Fibroblast of the aortic adventitia (primary cell): Measurements from ENCODE around the gene ARHGAP26. TPM values are rescaled to one million over a fixed set of nuclear protein-coding genes. Genes with fewer than 3 reads are reported as not detected.

Experiments used
- DNase-seq: peaks from one replicate; pipeline ENCODE4 v3.0.0-alpha.2; 2010; ENCODE audit warnings: low read depth
- H3K4me3 ChIP-seq: 2 replicates; pipeline ENCODE4 v1.5.1; 2011; ENCODE audit warnings: low read depth, mild to moderate bottlenecking, control low read depth, low read length, moderate library complexity
- CTCF ChIP-seq: IDR thresholded peaks from 2 replicates; pipeline ENCODE4 v1.5.1; 2011; ENCODE audit warnings: mild to moderate bottlenecking, low read length, control low read depth, inconsistent platforms; ENCODE audit not compliant: insufficient read depth
- total RNA-seq: library from RNA; depleted of rRNA; stranded (reverse); fragments of >200 nt; gene quantifications from 2 replicates; pipeline ENCODE4 v1.2.3, GENCODE V29; 2012; ENCODE audit warnings: low replicate concordance

Gene ARHGAP26
- total RNA-seq, 1 donor, result 9.0 TPM

GRCh38 chr5:143133721-143134120, 363.5 kb downstream of the ARHGAP26 start:
- no peak for TF ChIP-seq CTCF
- DNase-seq, result peak; percentile 87
- no peak overlapping the region for H3K4me3 ChIP-seq

- TF ChIP-seq CTCF, result no peak
- H3K4me3 ChIP-seq, result no peak overlapping the region
- DNase-seq, result no peak
Observed at GRCh38 chr5:143134269-143134668, 364.1 kb downstream of the ARHGAP26 start.

GRCh38 chr5:143134900-143135299, 364.7 kb downstream of the ARHGAP26 start:
- TF ChIP-seq CTCF, result no peak
- H3K4me3 ChIP-seq, result no peak overlapping the region
- DNase-seq, result no peak

- DNase-seq, result no peak
- no peak for TF ChIP-seq CTCF
- H3K4me3 ChIP-seq, result no peak overlapping the region
Observed at GRCh38 chr5:143135832-143136551, 365.8 kb downstream of the ARHGAP26 start.

GRCh38 chr5:143138839-143139238, 368.7 kb downstream of the ARHGAP26 start:
- no peak overlapping the region for H3K4me3 ChIP-seq
- DNase-seq, result no peak
- TF ChIP-seq CTCF, result no peak

GRCh38 chr5:143139585-143139984, 369.4 kb downstream of the ARHGAP26 start:
- TF ChIP-seq CTCF, result no peak
- DNase-seq, result no peak

More at GRCh38 chr5:143139585-143139984, 369.4 kb downstream of the ARHGAP26 start:
- no peak overlapping the region for H3K4me3 ChIP-seq
